ENCODE measurements around the gene EHD4.

GRCh38 chr15:41882689-41883483, 89.5 kb downstream of the EHD4 start:
- TF ChIP-seq CTCF (IDR thresholded peaks at IDR 0.05; ENCODE audit: low read length): no peak
- TF ChIP-seq EZH2 (IDR thresholded peaks at IDR 0.05; ENCODE audit: borderline replicate concordance, low read length): no peak
